H7 (cell line): Measurements from ENCODE around the gene MARCOL. TPM values are rescaled to one million over a fixed set of nuclear protein-coding genes. Genes with fewer than 3 reads are reported as not detected.
"Not testable (repeated sequence)": the region's sequence is repeated elsewhere in the genome, so short reads cannot be mapped to it uniquely, and the experiment has no call there.

Experiments used
- DNase-seq: peaks from one replicate; pipeline ENCODE4 v3.0.0; 2012
- H3K27me3 ChIP-seq: 2 replicates; pipeline ENCODE4 v1.6.0; 2011; ENCODE audit warnings: mild to moderate bottlenecking, low read length; ENCODE audit not compliant: control insufficient read depth, insufficient read depth
- H3K36me3 ChIP-seq: replicated peaks from 2 replicates; pipeline ENCODE4 v1.5.1; 2011; ENCODE audit warnings: low read length; ENCODE audit not compliant: control insufficient read depth, insufficient read depth
- H3K4me3 ChIP-seq: 2 replicates; pipeline ENCODE4 v1.5.1; 2011; ENCODE audit warnings: low read depth, mild to moderate bottlenecking, control low read depth, low read length, moderate library complexity; ENCODE audit not compliant: insufficient read depth
- total RNA-seq: library from RNA; depleted of rRNA; stranded (reverse); fragments of >200 nt; shearing (Covaris generic); gene quantifications from 2 replicates; pipeline ENCODE4 v1.2.3, GENCODE V29; 2014

Gene MARCOL
- total RNA-seq, 1 experiment from 2014 or later: not detected

DNA sequence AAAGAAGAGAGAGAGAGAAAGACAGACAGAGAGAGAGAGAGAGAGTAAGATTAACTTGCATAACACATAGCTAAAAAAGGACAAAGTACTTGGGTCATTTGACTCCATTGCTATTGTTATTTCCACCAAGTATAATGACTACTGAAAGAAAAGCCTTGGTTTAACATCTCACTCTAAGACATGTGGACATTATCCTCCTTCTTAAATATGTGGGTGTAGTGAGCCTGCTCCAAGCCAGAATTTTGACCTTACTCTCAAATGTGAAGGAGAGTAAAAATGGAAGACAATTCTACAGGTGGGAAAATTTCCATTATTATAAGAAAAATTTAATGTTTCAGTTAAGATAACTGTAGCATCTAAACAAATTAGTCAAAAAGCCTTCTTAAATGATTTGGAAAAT lies 8.5 kb upstream of the MARCOL start:
- H3K27me3 ChIP-seq: no peaks in the 10 kb centered on the region
- H3K4me3 ChIP-seq: no peak overlapping the region
- DNase-seq: no peak
- no peaks in the 10 kb centered on the region for H3K36me3 ChIP-seq

DNA sequence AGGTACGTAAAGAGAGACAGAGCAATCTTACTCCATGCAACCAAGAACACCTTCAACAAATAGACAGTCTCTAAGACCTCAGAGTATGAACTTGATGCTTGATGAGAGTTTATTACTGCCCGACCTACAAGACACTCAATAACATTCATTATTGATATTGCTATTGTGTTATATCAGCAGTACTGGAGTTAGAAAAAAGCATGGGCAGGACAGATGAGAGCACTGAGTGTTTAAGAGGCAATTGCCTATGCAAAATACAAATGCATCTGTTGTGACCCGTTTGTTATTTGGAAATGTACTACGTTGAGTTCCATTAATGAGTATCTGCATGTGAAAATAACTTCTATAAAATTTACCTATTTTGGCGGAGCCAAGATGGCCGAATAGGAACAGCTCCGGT lies 8.1 kb upstream of the MARCOL start:
- no peak for DNase-seq
- Histone ChIP-seq H3K36me3 (no peaks in the 10 kb centered on the region), H3K27me3 (no peaks in the 10 kb centered on the region), H3K4me3 (no peak overlapping the region)

DNA sequence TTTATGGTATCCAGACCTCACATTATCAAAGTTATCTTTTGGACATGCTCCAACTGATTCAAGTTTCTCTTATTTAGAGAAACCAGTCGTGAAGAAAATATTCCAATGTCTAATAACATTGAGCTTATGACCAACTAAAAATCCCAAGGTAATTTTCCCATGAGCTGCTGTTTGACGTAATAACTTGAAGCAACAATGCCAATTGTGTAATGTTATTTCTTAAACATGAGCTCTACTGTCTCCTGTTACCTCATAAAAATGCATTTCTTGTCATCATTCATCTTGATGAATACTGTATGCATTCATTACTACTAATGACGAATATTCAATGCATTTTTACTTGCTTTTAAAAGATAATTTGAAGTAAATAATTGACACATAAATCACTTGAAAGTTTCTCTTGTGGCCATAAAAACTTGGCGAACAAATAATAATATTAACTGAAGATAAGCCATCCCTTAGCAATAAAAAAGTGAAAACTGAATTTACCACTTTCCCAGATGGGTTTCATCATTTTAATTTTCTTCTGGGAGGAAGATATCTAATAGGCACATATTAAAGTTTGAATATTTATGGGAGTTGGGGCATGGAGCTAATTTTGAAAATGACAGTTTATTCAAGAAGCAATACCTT lies 424 bp upstream of the MARCOL start:
- no peak for DNase-seq
- H3K27me3 ChIP-seq: no peaks in the 10 kb centered on the region
- no peaks in the 10 kb centered on the region for H3K36me3 ChIP-seq
- H3K4me3 ChIP-seq: no peak overlapping the region

DNA sequence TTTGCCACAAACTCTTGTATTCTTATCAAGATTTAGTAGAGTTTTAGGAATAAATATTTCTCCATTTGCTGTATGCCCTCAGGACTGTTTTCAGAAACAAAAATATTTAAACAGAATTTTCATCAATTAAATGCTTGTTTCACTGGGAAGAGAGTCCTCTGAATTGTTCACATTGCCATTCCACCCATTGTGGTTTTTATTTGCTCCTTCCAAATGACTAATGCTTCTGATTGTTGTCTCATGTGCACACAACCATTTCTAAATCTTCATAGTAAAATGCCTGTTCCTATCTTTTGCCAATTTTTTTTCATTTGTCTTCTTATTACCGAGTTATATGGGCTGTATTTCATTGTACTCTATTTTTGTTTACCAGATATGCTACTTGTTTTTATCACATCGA lies 10.6 kb downstream of the MARCOL start:
- Histone ChIP-seq H3K36me3 (no peaks in the 10 kb centered on the region), H3K27me3 (no peaks in the 10 kb centered on the region), H3K4me3 (no peak overlapping the region)
- no peak for DNase-seq

DNA sequence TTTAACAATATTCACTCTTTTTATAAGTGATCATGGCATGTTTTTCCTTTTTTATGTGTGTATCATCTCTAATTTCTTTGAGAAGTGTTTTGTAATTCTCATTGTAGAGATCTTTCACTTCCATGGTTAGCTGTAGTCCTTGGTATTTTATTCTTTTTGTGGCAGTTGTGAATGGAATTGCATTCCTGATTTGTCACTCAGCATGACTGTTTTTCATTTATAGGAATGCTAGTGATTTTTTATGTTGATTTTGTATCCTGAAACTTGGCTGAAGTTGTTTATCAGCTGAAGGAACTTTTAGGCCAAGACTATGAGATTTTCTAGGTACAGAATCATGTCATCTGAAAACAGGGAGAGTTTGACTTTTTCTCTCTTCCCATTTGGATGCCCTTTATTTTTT lies 17.1 kb downstream of the MARCOL start:
- H3K27me3 ChIP-seq: no peaks in the 10 kb centered on the region

DNA sequence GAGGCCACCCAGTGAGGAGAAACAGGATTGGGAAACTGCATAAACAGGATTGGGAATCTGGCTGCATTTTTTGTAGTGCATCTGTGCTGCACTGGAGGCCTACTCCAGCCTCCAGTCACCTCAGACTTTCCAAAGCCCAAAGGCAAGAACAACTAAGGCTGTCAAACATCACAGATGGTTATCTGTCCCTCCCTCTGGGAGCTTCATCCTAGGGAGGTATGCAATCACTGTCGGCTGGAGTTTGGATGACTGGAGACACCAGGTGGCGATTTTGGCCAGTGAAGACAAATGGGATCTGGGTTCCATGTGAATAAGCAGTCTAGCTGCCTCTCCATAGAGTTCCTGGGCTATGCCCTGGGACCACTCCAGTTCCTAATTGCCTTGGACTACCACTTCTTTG lies 21.0 kb downstream of the MARCOL start:
- no peaks in the 10 kb centered on the region for H3K36me3 ChIP-seq

More for the DNA sequence above, 17.1 kb downstream of the MARCOL start:
- Histone ChIP-seq H3K4me3 (no peak overlapping the region), H3K36me3 (no peaks in the 10 kb centered on the region)
- no peak for DNase-seq

DNA sequence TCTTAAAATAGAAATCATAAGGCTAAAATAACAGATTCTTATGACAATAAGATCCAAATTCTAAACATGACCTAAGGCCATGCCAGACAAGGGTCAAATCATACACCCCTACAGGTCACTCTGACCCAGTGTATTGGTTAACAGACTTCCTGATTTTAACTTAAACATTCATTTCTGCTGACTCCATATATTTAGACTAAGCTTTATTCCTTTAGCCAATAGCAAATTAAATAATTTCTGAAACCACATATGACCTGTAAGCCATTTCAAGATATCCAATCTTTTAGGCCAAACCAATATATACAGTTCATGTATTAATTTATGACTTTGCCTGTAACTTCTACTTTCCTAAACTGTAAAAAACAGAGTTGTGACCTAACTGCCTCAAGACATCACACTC lies 22.9 kb downstream of the MARCOL start:
- no peaks in the 10 kb centered on the region for H3K36me3 ChIP-seq
- no peaks in the 10 kb centered on the region for H3K27me3 ChIP-seq
- no peak for DNase-seq
- no peak overlapping the region for H3K4me3 ChIP-seq

More for the DNA sequence above, 21.0 kb downstream of the MARCOL start:
- no peak for DNase-seq
- H3K27me3 ChIP-seq: no peaks in the 10 kb centered on the region
- no peak overlapping the region for H3K4me3 ChIP-seq

DNA sequence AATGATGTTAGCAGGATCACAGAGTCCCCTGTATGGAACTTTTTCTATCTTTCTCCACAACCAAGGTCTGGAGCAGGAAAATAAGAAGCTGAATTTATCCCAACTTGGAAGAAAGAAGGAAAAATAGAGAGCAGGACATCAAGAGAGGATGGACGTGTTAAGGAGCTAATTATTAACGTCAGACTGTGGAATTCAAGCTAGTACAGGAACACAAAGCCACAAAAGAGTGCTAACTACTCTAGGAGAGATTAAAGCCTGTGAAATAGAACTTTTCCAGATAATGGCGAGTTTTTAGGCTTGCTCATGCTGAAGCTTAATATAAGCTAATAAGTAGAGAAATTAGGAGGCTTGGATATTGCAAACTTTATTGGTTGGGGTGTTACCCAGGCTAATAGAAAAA lies 29.6 kb downstream of the MARCOL start:
- no peak for DNase-seq
- Histone ChIP-seq H3K27me3 (no peaks in the 10 kb centered on the region), H3K4me3 (no peak overlapping the region), H3K36me3 (no peaks in the 10 kb centered on the region)

DNA sequence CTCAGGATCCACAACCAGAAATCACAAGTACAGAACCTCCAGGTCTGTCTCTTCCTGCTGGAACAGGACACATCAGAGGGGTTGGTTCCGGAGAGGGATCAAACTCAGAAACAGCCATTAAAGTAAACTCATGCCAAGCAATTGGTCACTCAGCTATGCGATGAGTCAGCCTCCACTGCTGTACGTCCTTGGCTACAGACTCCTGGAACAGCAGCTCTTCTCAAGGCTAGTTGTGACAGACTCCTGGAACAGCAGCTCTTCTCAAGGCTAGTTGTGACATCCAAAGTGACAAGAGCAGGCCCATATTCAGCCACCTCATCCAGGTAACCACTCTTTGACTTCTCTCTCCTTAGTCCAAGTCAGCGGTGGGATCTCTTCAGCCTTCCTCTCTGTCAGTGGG lies 30.2 kb downstream of the MARCOL start, which contains the start of gene SPINK13:
Gene SPINK13, plus strand, starts transcription at position 229 of the 400 bp plus-strand sequence. CDS start 1,279 bp downstream, outside the sequence.
- Histone ChIP-seq H3K36me3 (no peaks in the 10 kb centered on the region), H3K4me3 (no peak within 1 kb of the TSS), H3K27me3 (no peaks in the 10 kb centered on the region)
- DNase-seq: no peak

DNA sequence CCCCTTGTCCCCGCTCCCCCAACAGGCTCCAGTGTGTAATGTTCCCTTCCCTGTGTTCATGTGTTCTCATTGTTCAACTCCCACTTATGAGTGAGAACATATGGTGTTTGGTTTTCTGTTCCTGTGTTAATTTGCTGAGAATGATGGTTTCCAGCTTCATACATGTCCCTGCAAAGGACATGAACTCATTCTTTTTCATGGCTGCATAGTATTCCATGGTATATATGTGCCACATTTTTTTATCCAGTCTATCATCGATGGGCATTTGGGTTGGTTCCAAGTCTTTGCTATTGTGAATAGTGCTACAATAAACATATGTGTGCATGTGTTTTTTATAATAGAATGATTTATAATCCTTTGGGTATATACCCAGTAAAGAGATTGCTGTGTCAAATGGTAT lies 36.8 kb downstream of the MARCOL start:
- DNase-seq, H3K36me3 ChIP-seq, H3K27me3 ChIP-seq, H3K4me3 ChIP-seq: not testable (repeated sequence)

DNA sequence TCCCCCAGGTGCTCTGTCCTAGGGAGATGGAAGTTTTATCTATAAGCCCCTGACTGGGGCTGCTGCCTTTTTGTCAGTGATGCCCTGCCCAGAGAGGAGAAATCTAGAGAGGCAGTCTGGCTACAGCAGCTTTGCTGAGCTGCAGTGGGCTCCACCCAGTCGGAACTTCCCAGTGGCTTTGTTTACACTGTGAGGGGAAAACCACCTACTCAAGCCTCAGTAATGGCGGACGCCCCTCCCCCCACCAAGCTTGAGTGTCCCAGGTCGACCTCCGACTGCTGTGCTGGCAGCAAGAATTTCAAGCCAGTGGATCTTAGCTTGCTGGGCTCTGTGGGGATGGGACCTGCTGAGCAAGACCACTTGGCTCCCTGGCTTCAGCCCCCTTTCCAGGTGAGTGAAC lies 42.6 kb downstream of the MARCOL start:
- DNase-seq, H3K36me3 ChIP-seq, H3K27me3 ChIP-seq, H3K4me3 ChIP-seq: not testable (repeated sequence)

DNA sequence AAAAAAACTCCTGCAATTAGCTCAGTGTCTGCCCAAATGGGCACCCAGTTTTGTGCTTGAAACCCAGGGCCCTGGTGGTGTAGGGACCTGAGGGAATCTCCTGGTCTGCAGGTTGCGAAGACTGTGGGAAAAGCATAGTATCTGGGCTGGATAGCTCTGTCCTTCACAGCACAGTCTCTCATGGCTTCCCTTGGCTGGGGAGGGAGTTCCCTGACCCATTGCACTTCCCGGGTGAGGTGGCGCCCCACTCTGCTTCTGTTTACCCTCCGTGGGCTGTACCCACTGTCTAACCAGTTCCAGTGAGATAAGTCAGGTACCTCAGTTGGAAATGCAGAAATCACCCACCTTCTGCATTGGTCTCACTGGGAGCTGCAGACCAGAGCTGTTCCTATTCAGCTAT lies 43.0 kb downstream of the MARCOL start:
- not testable (repeated sequence) for H3K4me3 ChIP-seq, H3K36me3 ChIP-seq, DNase-seq, H3K27me3 ChIP-seq

DNA sequence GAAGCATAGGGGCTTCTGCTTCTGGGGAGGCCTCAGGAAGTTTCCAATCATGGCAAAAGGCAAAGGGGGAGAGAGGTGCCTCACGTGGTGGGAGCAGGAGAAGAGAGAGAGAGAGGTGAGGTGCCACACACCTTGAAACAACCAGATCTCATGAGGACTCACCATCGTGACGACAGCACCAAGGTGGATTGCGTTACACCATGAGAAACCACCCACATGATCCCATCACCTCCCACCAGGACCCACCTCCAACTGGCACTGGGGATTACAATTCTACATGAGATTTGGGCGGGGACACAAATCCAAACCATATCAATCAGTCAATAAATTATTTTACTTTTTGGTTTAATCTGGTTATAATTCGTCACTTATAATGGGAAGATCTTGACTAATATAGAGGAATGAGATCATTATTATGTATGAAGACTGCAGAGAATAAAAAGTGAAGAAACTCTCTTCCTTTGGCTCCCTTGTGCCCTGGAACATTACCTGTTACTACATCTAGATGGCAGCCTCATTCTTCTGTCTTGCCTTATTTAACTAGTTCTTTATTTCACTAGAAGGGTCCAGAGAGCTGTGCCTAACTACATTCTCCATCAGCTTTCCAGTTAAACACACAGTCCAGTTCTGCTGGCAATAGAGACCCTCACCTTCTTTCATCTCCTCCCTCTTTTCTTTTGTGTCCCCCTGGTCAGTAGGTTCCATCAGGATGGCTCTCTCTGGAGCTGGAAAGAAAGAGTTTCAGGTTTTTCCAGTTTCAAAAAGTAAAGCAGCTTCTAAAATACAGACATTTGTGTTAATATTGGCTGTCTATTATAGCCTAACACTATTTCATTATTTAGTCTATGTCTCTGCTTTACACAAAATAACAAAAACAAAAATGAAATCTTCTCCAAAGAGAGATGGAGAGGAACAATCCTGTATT lies 52.2 kb downstream of the MARCOL start:
- no peak overlapping the region for H3K4me3 ChIP-seq
- DNase-seq: peak; percentile 24
- H3K27me3 ChIP-seq: no peaks in the 10 kb centered on the region
- H3K36me3 ChIP-seq: no peaks in the 10 kb centered on the region
